EL (cell line): ENCODE data around the gene HPDL.

Experiments used
- DNase-seq: peaks from one replicate; pipeline ENCODE4 v3.0.0-alpha.2; 2016

HPDL gene

GRCh38 chr1:45325851-45326506, 716 bp upstream of the HPDL start:
- DNase-seq: no peak

- no peak for DNase-seq
Measured at GRCh38 chr1:45327644-45328515, 1.2 kb downstream of the HPDL start.

GRCh38 chr1:45328680-45329079, 2.0 kb downstream of the HPDL start:
- DNase-seq: no peak

GRCh38 chr1:45329445-45329844, 2.8 kb downstream of the HPDL start:
- no peak for DNase-seq

GRCh38 chr1:45331436-45332345, 5.0 kb downstream of the HPDL start:
- no peak for DNase-seq

GRCh38 chr1:45332346-45332720, 5.6 kb downstream of the HPDL start:
- no peak for DNase-seq

- DNase-seq: no peak
Measured at GRCh38 chr1:45334308-45335245, 7.9 kb downstream of the HPDL start.

GRCh38 chr1:45335855-45336324, 9.2 kb downstream of the HPDL start:
- DNase-seq: no peak

- DNase-seq: no peak
Measured at GRCh38 chr1:45337630-45338325, 11.1 kb downstream of the HPDL start.

GRCh38 chr1:45339789-45340558, 13.3 kb downstream of the HPDL start, which contains the start of the genes MUTYH and TOE1:
Gene MUTYH (minus strand): TSS chr1:45340440. CDS start chr1:45334505, 5,935 bp downstream.
Gene TOE1 (plus strand): TSS chr1:45340170. CDS start chr1:45340253, 83 bp downstream.
- DNase-seq: peak; percentile 96

GRCh38 chr1:45340816-45341466, 14.2 kb downstream of the HPDL start:
- DNase-seq: peak; percentile 28

GRCh38 chr1:45344499-45344898, 17.8 kb downstream of the HPDL start:
- DNase-seq: no peak

- DNase-seq: no peak
Measured at GRCh38 chr1:45345014-45345413, 18.3 kb downstream of the HPDL start.

- no peak for DNase-seq
Measured at GRCh38 chr1:45346473-45346872, 19.8 kb downstream of the HPDL start.

GRCh38 chr1:45348020-45348419, 21.3 kb downstream of the HPDL start:
- DNase-seq: peak; percentile 49

- no peak for DNase-seq
Measured at GRCh38 chr1:45348609-45348965, 21.9 kb downstream of the HPDL start.

GRCh38 chr1:45348966-45349677, 22.4 kb downstream of the HPDL start:
- no peak for DNase-seq

- DNase-seq: no peak
Measured at GRCh38 chr1:45351508-45351907, 24.8 kb downstream of the HPDL start.

GRCh38 chr1:45353685-45354084, 27.0 kb downstream of the HPDL start:
- DNase-seq: no peak
